Activated CD4-positive, alpha-beta T cell treated with anti-CD3 and anti-CD28 coated beads, Interleukin-2, amount 10 ng/mL, durations not matched to agents 7 days and 5 days (primary cell): ENCODE data around the gene MRPL48. TPM values are rescaled to one million over a fixed set of nuclear protein-coding genes. Genes with fewer than 3 reads are reported as not detected.

Experiments
- CTCF ChIA-PET: fragments of 350-600 bp; sonication (Branson Sonifier 250); formaldehyde crosslinking; loops from one replicate; lab custom pipeline; 2021; ENCODE audit warnings: antibody characterized with exemption; lab: Charles Lee
- POLR2A ChIA-PET: fragments of 350-600 bp; sonication (Branson Sonifier 250); formaldehyde crosslinking; loops from one replicate; lab custom pipeline; 2021; ENCODE audit warnings: antibody characterized with exemption; lab: Charles Lee
- DNase-seq: peaks from one replicate; pipeline ENCODE4 v3.0.0-alpha.2; 2020
- H3K27ac Mint-ChIP-seq: one replicate; pipeline ENCODE4 v1.8.0; 2021; ENCODE audit warnings: mild to moderate bottlenecking, moderate library complexity, mixed read lengths
- H3K27me3 Mint-ChIP-seq: one replicate; pipeline ENCODE4 v1.8.0; 2021; ENCODE audit warnings: mixed read lengths
- H3K36me3 Mint-ChIP-seq: one replicate; pipeline ENCODE4 v1.8.0; 2021; ENCODE audit warnings: low read depth, mixed read lengths
- H3K4me1 Mint-ChIP-seq: one replicate; pipeline ENCODE4 v1.8.0; 2021; ENCODE audit warnings: mixed read lengths
- H3K4me3 Mint-ChIP-seq: one replicate; pipeline ENCODE4 v1.8.0; 2021; ENCODE audit warnings: mild to moderate bottlenecking, moderate library complexity, mixed read lengths
- H3K9me3 Mint-ChIP-seq: one replicate; pipeline ENCODE4 v1.8.0; 2021; ENCODE audit warnings: mixed read lengths
- total RNA-seq, 2 experiments: library from RNA; stranded (reverse); gene quantifications; one replicate each; pipeline ENCODE4 v1.2.3, GENCODE V29; 2021

Gene MRPL48
- total RNA-seq, 2 experiments from 2014 or later = 50.5 to 50.9 TPM

- CTCF ChIA-PET = no interaction called here
- Mint-ChIP-seq H3K27me3 (no peaks in the 10 kb centered on the region), H3K27ac (no peak overlapping the region), H3K4me3 (no peak overlapping the region), H3K9me3 (no peaks in the 10 kb centered on the region), H3K4me1 (no peaks in the 10 kb centered on the region), H3K36me3 (peaks cover 11% of the 10 kb centered on the region)
- POLR2A ChIA-PET = no interaction called here
- no peak for DNase-seq
These were observed 24.6 kb downstream of the MRPL48 start for GRCh38 chr11:73812234-73812633.

GRCh38 chr11:73814812-73815211, 27.1 kb downstream of the MRPL48 start:
- CTCF ChIA-PET = interaction anchor here (0.6 to 1.1 kb wide), 3 partner anchors 8 to 39 kb away, joined by 3 to 5 read pairs (median 4); no protein-coding TSS in a partner anchor
- no peaks in the 10 kb centered on the region for H3K4me1 Mint-ChIP-seq

GRCh38 chr11:73818846-73819245, 31.2 kb downstream of the MRPL48 start:
- H3K27ac Mint-ChIP-seq = no peak overlapping the region
- peaks cover 2% of the 10 kb centered on the region for H3K36me3 Mint-ChIP-seq
- H3K4me3 Mint-ChIP-seq = no peak overlapping the region
- no peaks in the 10 kb centered on the region for H3K27me3 Mint-ChIP-seq
- no peaks in the 10 kb centered on the region for H3K9me3 Mint-ChIP-seq
- POLR2A ChIA-PET = no interaction called here
- CTCF ChIA-PET = interaction anchor here (1.4 kb wide), 1 partner anchor 16 kb away, joined by 3 read pairs; no protein-coding TSS in a partner anchor
- no peak for DNase-seq
- H3K4me1 Mint-ChIP-seq = no peaks in the 10 kb centered on the region

More at GRCh38 chr11:73814812-73815211, 27.1 kb downstream of the MRPL48 start:
- no peaks in the 10 kb centered on the region for H3K9me3 Mint-ChIP-seq
- no peak overlapping the region for H3K4me3 Mint-ChIP-seq
- peaks cover 5% of the 10 kb centered on the region for H3K36me3 Mint-ChIP-seq
- no peak overlapping the region for H3K27ac Mint-ChIP-seq
- POLR2A ChIA-PET = no interaction called here
- DNase-seq = no peak
- no peaks in the 10 kb centered on the region for H3K27me3 Mint-ChIP-seq

- Mint-ChIP-seq H3K27me3 (no peaks in the 10 kb centered on the region), H3K4me1 (no peaks in the 10 kb centered on the region), H3K4me3 (no peak overlapping the region), H3K9me3 (no peaks in the 10 kb centered on the region), H3K36me3 (peaks cover 8% of the 10 kb centered on the region), H3K27ac (no peak overlapping the region)
- DNase-seq = no peak
- CTCF ChIA-PET = interaction anchor here (0.7 kb wide), 1 partner anchor 64 kb away, joined by 3 read pairs; no protein-coding TSS in a partner anchor
- POLR2A ChIA-PET = no interaction called here
These were observed 42.6 kb downstream of the MRPL48 start for GRCh38 chr11:73830261-73830660.

GRCh38 chr11:73833067-73833466, 45.4 kb downstream of the MRPL48 start:
- Mint-ChIP-seq H3K4me1 (no peaks in the 10 kb centered on the region), H3K27me3 (no peaks in the 10 kb centered on the region), H3K4me3 (no peak overlapping the region), H3K9me3 (no peaks in the 10 kb centered on the region), H3K27ac (no peak overlapping the region), H3K36me3 (peaks cover 8% of the 10 kb centered on the region)
- ChIA-PET POLR2A (no interaction called here), CTCF (interaction anchor here (1.2 kb wide), 1 partner anchor 21 kb away, joined by 4 read pairs; no protein-coding TSS in a partner anchor)
- no peak for DNase-seq

GRCh38 chr11:73838443-73839122, 50.9 kb downstream of the MRPL48 start:
- Mint-ChIP-seq H3K4me1 (no peaks in the 10 kb centered on the region), H3K27ac (no peak overlapping the region), H3K4me3 (no peak overlapping the region), H3K36me3 (peaks cover 7% of the 10 kb centered on the region), H3K27me3 (no peaks in the 10 kb centered on the region), H3K9me3 (no peaks in the 10 kb centered on the region)
- ChIA-PET POLR2A (no interaction called here), CTCF (no interaction called here)
- DNase-seq = no peak

- ChIA-PET POLR2A (no interaction called here), CTCF (no interaction called here)
- DNase-seq = no peak
- Mint-ChIP-seq H3K27me3 (no peaks in the 10 kb centered on the region), H3K36me3 (peaks cover 7% of the 10 kb centered on the region), H3K27ac (no peak overlapping the region), H3K4me3 (no peak overlapping the region), H3K9me3 (no peaks in the 10 kb centered on the region), H3K4me1 (no peaks in the 10 kb centered on the region)
These were observed 51.4 kb downstream of the MRPL48 start for GRCh38 chr11:73839123-73839457.

- no peaks in the 10 kb centered on the region for H3K27me3 Mint-ChIP-seq
- CTCF ChIA-PET = no interaction called here
- H3K4me1 Mint-ChIP-seq = peaks cover 1% of the 10 kb centered on the region
- no peak overlapping the region for H3K27ac Mint-ChIP-seq
- H3K9me3 Mint-ChIP-seq = no peaks in the 10 kb centered on the region
- no peak overlapping the region for H3K4me3 Mint-ChIP-seq
- H3K36me3 Mint-ChIP-seq = peaks cover 6% of the 10 kb centered on the region
- POLR2A ChIA-PET = no interaction called here
- DNase-seq = no peak
These were observed 63.5 kb downstream of the MRPL48 start for GRCh38 chr11:73851046-73851764.

- no peak overlapping the region for H3K27ac Mint-ChIP-seq
- ChIA-PET POLR2A (no interaction called here), CTCF (interaction anchor here (0.7 kb wide), 1 partner anchor 180 kb away, joined by 3 read pairs; no protein-coding TSS in a partner anchor)
- H3K9me3 Mint-ChIP-seq = no peaks in the 10 kb centered on the region
- no peak for DNase-seq
- H3K4me3 Mint-ChIP-seq = no peak overlapping the region
- H3K36me3 Mint-ChIP-seq = peaks cover 6% of the 10 kb centered on the region
- peaks cover 1% of the 10 kb centered on the region for H3K4me1 Mint-ChIP-seq
- no peaks in the 10 kb centered on the region for H3K27me3 Mint-ChIP-seq
These were observed 64.4 kb downstream of the MRPL48 start for GRCh38 chr11:73852049-73852448.

- CTCF ChIA-PET = interaction anchor here (0.5 to 2.5 kb wide), 4 partner anchors 15 to 113 kb away, joined by 3 to 8 read pairs (median 4); no protein-coding TSS in a partner anchor
- H3K36me3 Mint-ChIP-seq = peaks cover 3% of the 10 kb centered on the region
- no peak for DNase-seq
- no peaks in the 10 kb centered on the region for H3K27me3 Mint-ChIP-seq
- no peak overlapping the region for H3K4me3 Mint-ChIP-seq
- H3K27ac Mint-ChIP-seq = no peak overlapping the region
- POLR2A ChIA-PET = no interaction called here
- H3K4me1 Mint-ChIP-seq = no peaks in the 10 kb centered on the region
- H3K9me3 Mint-ChIP-seq = no peaks in the 10 kb centered on the region
These were observed 67.0 kb downstream of the MRPL48 start for GRCh38 chr11:73854680-73855079.

- ChIA-PET CTCF (no interaction called here), POLR2A (no interaction called here)
These were observed 68.4 kb downstream of the MRPL48 start for GRCh38 chr11:73856031-73856567.

GRCh38 chr11:73859671-73860070, 72.0 kb downstream of the MRPL48 start:
- POLR2A ChIA-PET = no interaction called here
- CTCF ChIA-PET = interaction anchor here (0.6 kb wide), 2 partner anchors 66 to 70 kb away, joined by 3 to 5 read pairs; no protein-coding TSS in a partner anchor

More at GRCh38 chr11:73856031-73856567, 68.4 kb downstream of the MRPL48 start:
- H3K4me1 Mint-ChIP-seq = no peaks in the 10 kb centered on the region
- H3K9me3 Mint-ChIP-seq = no peaks in the 10 kb centered on the region
- H3K27ac Mint-ChIP-seq = no peak overlapping the region
- no peak for DNase-seq
- peaks cover 10% of the 10 kb centered on the region for H3K36me3 Mint-ChIP-seq
- no peaks in the 10 kb centered on the region for H3K27me3 Mint-ChIP-seq
- no peak overlapping the region for H3K4me3 Mint-ChIP-seq

GRCh38 chr11:73860202-73860601, 72.5 kb downstream of the MRPL48 start:
- no peaks in the 10 kb centered on the region for H3K27me3 Mint-ChIP-seq
- H3K36me3 Mint-ChIP-seq = peaks cover 16% of the 10 kb centered on the region
- DNase-seq = no peak
- H3K4me1 Mint-ChIP-seq = no peaks in the 10 kb centered on the region
- H3K4me3 Mint-ChIP-seq = no peak overlapping the region
- CTCF ChIA-PET = no interaction called here
- H3K27ac Mint-ChIP-seq = no peak overlapping the region
- POLR2A ChIA-PET = no interaction called here
- no peaks in the 10 kb centered on the region for H3K9me3 Mint-ChIP-seq

More at GRCh38 chr11:73859671-73860070, 72.0 kb downstream of the MRPL48 start:
- no peak for DNase-seq
- Mint-ChIP-seq H3K27ac (no peak overlapping the region), H3K9me3 (no peaks in the 10 kb centered on the region), H3K27me3 (no peaks in the 10 kb centered on the region), H3K4me3 (no peak overlapping the region), H3K4me1 (no peaks in the 10 kb centered on the region), H3K36me3 (peaks cover 15% of the 10 kb centered on the region)
